GM20431 (cell line): ENCODE results near the gene PCED1B.

ENCODE experiments used
- in situ Hi-C: fragments of 300-500 bp; cut with MseI, MboI; formaldehyde crosslinking; loops from one replicate; pipeline ENCODE4 v1.15.0; 2020; ENCODE audit warnings: low sequenced_read_pairs; ENCODE audit not compliant: unreplicated experiment

PCED1B gene

GRCh38 chr12:47087088-47087688, 7.8 kb downstream of the PCED1B start:
- in situ Hi-C loops: loop anchor here (25.0 kb wide), 1 partner anchor 200 kb away; no protein-coding TSS in a partner anchor

GRCh38 chr12:47088021-47088944, 8.9 kb downstream of the PCED1B start:
- in situ Hi-C loops: loop anchor here (25.0 kb wide), 1 partner anchor 199 kb away; no protein-coding TSS in a partner anchor

DNA sequence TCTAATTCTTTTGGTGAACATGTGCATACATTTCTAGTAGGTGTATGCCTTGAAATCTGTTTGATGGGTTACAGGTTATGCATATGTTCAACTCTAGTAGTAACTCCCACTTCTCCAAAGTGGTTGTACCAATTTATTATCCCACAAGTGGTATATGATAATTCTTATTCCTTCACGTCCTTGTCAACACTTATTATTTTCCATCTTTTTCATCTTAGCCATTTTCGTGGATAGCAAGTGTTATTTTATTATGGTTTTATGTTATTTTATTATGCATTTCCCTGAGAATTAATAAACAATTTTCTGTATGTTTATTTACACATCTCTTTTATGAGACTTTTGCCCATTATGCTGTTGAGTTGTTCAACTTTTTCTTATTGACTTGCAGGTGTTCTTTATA, 11.6 kb downstream of the PCED1B start:
- in situ Hi-C loops: loop anchor here (25.0 kb wide), 1 partner anchor 196 kb away; no protein-coding TSS in a partner anchor

DNA sequence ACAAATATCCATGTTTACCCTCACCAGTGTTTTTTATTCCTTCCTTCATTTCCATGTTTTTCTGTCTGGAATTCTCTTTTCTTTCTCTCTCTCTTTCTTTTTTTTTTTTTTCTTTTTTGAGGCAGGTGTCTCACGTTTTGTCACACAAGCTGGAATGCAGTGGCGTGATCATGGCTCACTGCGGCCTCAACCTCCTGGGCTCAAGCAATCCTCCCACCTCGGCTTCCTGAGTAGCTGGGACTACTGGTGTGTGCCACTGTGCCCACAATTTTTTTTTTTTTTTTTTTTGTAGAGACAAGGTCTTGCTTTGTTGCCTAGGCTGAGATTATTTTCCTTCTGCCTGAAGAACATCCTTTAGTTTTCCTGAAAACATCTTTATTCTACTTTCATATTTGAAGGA, 15.4 kb downstream of the PCED1B start:
- in situ Hi-C loops: loop anchor here (25.0 kb wide), 1 partner anchor 192 kb away; no protein-coding TSS in a partner anchor

DNA sequence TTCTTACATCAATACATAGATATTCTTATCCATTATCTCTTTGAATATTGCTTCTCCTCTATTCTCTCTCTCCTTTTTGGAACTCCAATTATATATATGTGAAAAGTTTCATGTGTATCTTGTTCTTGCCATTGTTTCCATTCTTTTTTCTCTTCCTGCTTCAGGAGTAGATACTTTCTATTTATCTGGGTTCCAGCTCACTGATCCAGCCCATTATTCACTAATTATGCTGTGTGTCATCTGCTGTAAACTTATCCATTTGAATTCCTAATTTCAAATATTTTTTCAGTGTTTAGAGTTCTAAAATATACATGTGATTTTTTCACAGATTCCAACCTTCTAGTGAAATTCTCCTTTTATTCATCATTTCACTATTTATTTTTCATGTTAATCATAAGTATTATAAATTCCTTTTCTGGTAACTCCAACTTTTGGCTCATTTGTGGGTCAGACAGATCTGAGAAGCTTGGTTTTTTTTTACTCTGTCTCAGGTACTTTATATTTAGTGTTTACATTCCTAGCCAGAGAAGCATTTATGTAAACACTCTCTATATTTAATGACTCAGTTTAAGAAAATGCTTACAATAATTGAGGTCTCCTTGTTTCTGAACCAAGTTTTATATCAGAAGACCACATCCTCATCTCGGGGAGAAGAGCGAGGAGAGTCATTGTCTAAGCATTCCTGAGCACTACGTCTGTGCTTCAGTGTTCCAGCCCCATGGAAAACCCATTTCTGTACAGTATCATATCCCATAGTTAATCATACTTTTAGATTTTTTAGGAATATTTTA, 16.2 kb downstream of the PCED1B start:
- in situ Hi-C loops: loop anchor here (25.0 kb wide), 1 partner anchor 192 kb away; no protein-coding TSS in a partner anchor

- in situ Hi-C loops: loop anchor here (25.0 kb wide), 1 partner anchor 190 kb away; no protein-coding TSS in a partner anchor
Observed at GRCh38 chr12:47097276-47097896, 18.0 kb downstream of the PCED1B start.

DNA sequence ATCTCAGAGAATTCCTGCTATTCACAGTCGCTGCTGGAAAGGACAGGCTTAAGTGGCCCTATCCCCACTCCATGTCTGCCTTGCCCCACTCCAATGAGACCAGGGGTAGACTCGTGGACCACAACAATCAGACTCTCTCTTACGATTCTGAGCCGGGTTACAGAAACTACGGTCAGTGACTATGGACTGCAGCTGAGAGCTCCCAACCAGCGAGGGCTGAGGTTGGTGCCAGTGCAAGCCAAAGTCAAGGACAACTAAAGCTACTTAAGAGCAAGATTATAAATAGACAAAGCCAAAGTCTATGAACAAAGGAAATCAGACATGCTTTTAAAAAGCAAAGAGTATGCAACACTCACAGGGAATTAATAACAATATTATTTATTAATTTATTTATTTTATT, 18.7 kb downstream of the PCED1B start:
- in situ Hi-C loops: loop anchor here (25.0 kb wide), 1 partner anchor 189 kb away; no protein-coding TSS in a partner anchor

DNA sequence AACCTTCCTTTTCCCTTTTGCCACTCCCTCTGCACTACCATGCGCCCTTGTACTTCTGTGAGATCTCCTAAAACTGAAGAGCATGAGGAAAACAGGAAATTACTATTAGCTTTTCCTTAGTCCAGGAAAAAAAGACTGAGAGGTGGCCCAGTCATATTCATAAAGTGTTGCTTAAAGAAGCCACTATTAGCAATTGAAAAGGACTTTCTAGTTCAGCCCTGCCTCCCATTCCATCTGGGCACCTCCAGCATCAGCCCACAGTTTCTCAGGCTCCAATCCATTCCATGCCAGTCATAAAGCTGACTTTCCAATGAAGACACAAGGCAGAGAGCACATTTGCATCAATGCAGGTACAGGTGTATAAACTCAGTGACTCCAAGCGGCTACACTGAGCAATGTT, 20.2 kb downstream of the PCED1B start:
- in situ Hi-C loops: loop anchor here (25.0 kb wide), 1 partner anchor 188 kb away; no protein-coding TSS in a partner anchor

- in situ Hi-C loops: no loop called here
Observed at GRCh38 chr12:47100160-47100559, 20.7 kb downstream of the PCED1B start.

- in situ Hi-C loops: no loop called here
Observed at GRCh38 chr12:47102406-47102805, 23.0 kb downstream of the PCED1B start.

- in situ Hi-C loops: no loop called here
Observed at GRCh38 chr12:47102845-47103651, 23.6 kb downstream of the PCED1B start.

DNA sequence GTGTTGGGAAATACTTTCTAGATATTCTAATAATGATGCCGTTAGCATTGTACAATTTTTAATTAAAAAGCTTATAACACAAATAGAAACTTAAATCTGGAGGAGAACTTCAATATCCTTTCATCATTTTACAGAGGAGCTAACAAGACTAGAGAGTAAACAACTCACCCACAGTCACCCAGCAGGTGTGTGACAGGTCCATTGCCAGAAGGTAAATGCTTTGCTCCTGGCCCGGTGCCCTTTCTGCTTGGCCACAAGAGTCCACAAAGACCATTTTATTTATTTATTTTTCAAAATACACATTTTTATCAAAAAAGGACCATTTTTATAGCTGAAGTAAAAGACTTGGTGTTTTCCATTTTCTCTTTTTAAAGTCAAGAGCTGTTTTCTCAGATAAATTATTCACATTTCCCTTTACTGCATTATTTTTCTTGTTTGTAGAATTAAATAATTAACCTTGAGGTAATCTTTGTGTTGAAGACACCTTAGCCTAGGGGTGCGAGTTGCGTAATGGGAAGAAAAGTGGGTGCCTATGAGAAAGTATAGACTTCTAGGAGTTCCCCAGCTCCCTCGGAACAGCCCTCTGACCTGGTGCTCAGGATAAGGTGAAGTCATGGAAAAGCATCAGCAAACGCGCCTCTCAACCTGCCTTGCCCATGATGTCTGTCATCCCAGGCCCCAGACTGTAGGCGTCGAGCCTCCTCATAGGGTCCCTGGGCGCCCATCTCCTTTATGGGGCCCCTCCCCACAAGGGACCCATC, 26.7 kb downstream of the PCED1B start:
- in situ Hi-C loops: no loop called here

GRCh38 chr12:47107446-47107845, 28.0 kb downstream of the PCED1B start:
- in situ Hi-C loops: no loop called here

DNA sequence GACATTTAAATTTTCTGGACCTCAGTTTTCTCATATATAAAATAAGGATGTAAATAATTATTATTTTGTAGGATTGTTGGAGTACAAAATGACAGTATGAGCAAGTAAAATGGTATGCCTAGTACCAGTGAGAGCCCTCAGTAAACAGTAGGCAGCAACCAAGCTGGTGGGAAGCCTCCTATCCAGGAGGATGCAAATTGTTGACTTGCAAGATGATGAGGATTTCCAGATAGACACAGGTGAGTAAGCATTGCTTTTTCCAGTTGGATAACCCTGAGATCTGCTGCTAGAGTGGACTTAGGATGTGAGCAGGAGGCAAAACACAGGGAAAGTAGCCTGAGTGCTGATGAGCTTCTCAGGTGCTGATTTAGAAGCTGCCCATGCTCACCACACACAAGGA, 28.5 kb downstream of the PCED1B start:
- in situ Hi-C loops: no loop called here

- in situ Hi-C loops: no loop called here
Observed at GRCh38 chr12:47110011-47110541, 30.7 kb downstream of the PCED1B start.

DNA sequence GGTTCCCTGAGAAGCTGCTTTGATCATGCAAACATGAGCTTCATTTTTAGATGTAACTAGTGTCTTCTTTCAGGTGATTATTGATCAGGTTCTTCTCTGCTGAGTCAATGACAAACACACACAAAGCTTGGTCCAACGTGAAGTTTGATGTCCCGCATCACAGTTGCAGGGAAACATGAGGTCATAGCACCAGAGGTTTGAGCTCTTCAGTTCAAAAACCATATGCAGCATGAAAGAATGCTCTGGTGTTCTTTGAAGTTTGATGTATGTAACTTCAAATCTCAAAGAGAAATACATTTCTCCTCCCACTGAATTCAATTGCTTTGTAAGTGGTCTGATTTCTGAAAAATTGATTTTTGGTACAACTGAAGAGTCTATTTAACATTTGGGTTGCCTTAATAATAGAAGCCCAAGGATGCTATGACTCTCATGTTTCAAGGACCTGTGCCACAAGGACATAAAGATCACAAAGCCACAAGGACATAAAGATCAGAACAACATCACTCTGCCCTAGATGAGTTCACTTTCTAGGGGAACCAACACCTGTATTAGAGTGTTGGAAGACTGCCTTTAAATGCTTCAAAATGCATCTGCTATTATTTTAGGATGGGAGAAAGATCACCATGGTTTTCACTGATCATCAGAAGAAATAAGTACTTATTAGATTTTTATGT, 31.4 kb downstream of the PCED1B start:
- in situ Hi-C loops: no loop called here

DNA sequence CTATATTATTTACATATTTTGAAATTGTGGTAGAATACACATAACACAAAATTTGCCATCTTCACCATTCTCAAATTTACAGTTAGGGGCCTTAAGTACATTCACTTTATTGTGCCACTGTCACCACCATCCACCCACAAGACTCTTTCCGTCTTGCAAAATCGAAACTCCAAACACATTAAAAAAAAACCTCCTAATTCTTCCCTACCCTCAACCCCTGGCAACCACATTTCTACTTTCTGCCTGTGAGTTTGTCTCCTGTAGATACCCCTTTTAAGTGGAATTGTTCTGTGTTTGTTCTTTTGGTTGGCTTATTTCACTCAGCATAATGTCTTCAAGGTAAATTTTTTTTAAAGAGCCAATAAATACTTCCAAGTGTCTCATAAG, 32.0 kb downstream of the PCED1B start:
- in situ Hi-C loops: no loop called here
